ENCODE data around the gene FAM200B. TPM values are rescaled to one million over a fixed set of nuclear protein-coding genes. Genes with fewer than 3 reads are reported as not detected.

The FAM200B gene
- total and polyA plus RNA-seq, 2 experiments from 2014 or later = 34.4 to 88.0 TPM

GRCh38 chr4:15636818-15637217, 44.8 kb upstream of the FAM200B start (continued):
- TF ChIP-seq, protein P1, sequence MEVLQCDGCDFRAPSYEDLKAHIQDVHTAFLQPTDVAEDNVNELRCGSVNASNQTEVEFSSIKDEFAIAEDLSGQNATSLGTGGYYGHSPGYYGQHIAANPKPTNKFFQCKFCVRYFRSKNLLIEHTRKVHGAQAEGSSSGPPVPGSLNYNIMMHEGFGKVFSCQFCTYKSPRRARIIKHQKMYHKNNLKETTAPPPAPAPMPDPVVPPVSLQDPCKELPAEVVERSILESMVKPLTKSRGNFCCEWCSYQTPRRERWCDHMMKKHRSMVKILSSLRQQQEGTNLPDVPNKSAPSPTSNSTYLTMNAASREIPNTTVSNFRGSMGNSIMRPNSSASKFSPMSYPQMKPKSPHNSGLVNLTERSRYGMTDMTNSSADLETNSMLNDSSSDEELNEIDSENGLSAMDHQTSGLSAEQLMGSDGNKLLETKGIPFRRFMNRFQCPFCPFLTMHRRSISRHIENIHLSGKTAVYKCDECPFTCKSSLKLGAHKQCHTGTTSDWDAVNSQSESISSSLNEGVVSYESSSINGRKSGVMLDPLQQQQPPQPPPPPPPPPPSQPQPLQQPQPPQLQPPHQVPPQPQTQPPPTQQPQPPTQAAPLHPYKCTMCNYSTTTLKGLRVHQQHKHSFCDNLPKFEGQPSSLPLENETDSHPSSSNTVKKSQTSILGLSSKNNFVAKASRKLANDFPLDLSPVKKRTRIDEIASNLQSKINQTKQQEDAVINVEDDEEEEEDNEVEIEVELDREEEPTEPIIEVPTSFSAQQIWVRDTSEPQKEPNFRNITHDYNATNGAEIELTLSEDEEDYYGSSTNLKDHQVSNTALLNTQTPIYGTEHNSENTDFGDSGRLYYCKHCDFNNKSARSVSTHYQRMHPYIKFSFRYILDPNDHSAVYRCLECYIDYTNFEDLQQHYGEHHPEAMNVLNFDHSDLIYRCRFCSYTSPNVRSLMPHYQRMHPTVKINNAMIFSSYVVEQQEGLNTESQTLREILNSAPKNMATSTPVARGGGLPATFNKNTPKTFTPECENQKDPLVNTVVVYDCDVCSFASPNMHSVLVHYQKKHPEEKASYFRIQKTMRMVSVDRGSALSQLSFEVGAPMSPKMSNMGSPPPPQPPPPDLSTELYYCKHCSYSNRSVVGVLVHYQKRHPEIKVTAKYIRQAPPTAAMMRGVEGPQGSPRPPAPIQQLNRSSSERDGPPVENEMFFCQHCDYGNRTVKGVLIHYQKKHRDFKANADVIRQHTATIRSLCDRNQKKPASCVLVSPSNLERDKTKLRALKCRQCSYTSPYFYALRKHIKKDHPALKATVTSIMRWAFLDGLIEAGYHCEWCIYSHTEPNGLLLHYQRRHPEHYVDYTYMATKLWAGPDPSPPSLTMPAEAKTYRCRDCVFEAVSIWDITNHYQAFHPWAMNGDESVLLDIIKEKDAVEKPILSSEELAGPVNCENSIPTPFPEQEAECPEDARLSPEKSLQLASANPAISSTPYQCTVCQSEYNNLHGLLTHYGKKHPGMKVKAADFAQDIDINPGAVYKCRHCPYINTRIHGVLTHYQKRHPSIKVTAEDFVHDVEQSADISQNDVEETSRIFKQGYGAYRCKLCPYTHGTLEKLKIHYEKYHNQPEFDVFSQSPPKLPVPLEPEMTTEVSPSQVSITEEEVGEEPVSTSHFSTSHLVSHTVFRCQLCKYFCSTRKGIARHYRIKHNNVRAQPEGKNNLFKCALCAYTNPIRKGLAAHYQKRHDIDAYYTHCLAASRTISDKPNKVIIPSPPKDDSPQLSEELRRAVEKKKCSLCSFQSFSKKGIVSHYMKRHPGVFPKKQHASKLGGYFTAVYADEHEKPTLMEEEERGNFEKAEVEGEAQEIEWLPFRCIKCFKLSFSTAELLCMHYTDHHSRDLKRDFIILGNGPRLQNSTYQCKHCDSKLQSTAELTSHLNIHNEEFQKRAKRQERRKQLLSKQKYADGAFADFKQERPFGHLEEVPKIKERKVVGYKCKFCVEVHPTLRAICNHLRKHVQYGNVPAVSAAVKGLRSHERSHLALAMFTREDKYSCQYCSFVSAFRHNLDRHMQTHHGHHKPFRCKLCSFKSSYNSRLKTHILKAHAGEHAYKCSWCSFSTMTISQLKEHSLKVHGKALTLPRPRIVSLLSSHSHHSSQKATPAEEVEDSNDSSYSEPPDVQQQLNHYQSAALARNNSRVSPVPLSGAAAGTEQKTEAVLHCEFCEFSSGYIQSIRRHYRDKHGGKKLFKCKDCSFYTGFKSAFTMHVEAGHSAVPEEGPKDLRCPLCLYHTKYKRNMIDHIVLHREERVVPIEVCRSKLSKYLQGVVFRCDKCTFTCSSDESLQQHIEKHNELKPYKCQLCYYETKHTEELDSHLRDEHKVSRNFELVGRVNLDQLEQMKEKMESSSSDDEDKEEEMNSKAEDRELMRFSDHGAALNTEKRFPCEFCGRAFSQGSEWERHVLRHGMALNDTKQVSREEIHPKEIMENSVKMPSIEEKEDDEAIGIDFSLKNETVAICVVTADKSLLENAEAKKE (CRISPR knock-in tag; IDR thresholded peaks at IDR 0.05) = no peak
- TF ChIP-seq ZNF114 (CRISPR knock-in tag; IDR thresholded peaks at IDR 0.05) (no peak), EZH2phosphoT487 (IDR thresholded peaks at IDR 0.05; ENCODE audit: unreplicated experiment) (no peak)

GRCh38 chr4:15638418-15638817, 43.2 kb upstream of the FAM200B start:
- ATAC-seq (no peak), DNase-seq (ENCODE audit: low spot score) (no peak)
- Histone ChIP-seq H3K79me2 (replicated peaks; ENCODE audit: insufficient read depth) (peaks cover 16% of the 10 kb centered on the region), H3K36me3 (ENCODE audit: insufficient read depth) (peaks cover 38% of the 10 kb centered on the region), H3F3A (replicated peaks; ENCODE audit: low read depth) (no peaks in the 10 kb centered on the region), H3K4me1 (ENCODE audit: insufficient read depth) (no peaks in the 10 kb centered on the region), H2AFZ (no peak overlapping the region), H3K4me3 (no peak overlapping the region), H3K9me2 (ENCODE audit: insufficient read depth) (no peaks in the 10 kb centered on the region), H3K27ac (ENCODE audit: low read depth) (no peak overlapping the region), H3K4me2 (no peak overlapping the region), H3K27me3 (ENCODE audit: insufficient read depth) (no peaks in the 10 kb centered on the region), H4K20me1 (replicated peaks; ENCODE audit: insufficient read depth) (peaks cover 5% of the 10 kb centered on the region)
- Mint-ChIP-seq H3K36me3 (ENCODE audit: low read depth) (peaks cover 35% of the 10 kb centered on the region), H3K27ac (no peak overlapping the region), H3K27me3 (ENCODE audit: insufficient read depth, low read depth, poor library complexity) (no peaks in the 10 kb centered on the region), H3K4me3 (no peak overlapping the region), H3K4me1 (no peaks in the 10 kb centered on the region), H3K9me3 (no peaks in the 10 kb centered on the region)
- TF ChIP-seq ZNF114 (CRISPR knock-in tag; IDR thresholded peaks at IDR 0.05) = no peak
- no peak for TF ChIP-seq POLR2AphosphoS5 (IDR thresholded peaks at IDR 0.05; ENCODE audit: low read depth)
- no peak for TF ChIP-seq NANOG (IDR thresholded peaks at IDR 0.05; ENCODE audit: borderline replicate concordance)
- no peak for TF ChIP-seq EZH2 (IDR thresholded peaks at IDR 0.05; ENCODE audit: low read depth, unreplicated experiment)
- no peak for TF ChIP-seq ZNF331 (CRISPR knock-in tag; IDR thresholded peaks at IDR 0.05; ENCODE audit: low read depth)
- TF ChIP-seq CTCF (conservative IDR thresholded peaks at IDR 0.05; ENCODE audit: low read depth in 2 of 2) = no peak

All from GM23338 (cell line).